Choroid plexus epithelial cell (primary cell): ENCODE results near the gene PTPN12.

ENCODE experiments used
- DNase-seq: peaks from one replicate; pipeline ENCODE4 v3.0.0-alpha.2; 2010; ENCODE audit warnings: low read depth
- H3K4me3 ChIP-seq: 2 replicates; pipeline ENCODE4 v1.5.1; 2011; ENCODE audit warnings: low read depth, mild to moderate bottlenecking, control low read depth, low read length, moderate library complexity
- TF ChIP-seq, protein P1 (sequence below): conservative IDR thresholded peaks from 2 replicates; pipeline ENCODE4 v1.5.1; 2011; ENCODE audit warnings: low read depth, mild to moderate bottlenecking, control low read depth, inconsistent platforms, low read length, moderate library complexity

Gene PTPN12

DNA sequence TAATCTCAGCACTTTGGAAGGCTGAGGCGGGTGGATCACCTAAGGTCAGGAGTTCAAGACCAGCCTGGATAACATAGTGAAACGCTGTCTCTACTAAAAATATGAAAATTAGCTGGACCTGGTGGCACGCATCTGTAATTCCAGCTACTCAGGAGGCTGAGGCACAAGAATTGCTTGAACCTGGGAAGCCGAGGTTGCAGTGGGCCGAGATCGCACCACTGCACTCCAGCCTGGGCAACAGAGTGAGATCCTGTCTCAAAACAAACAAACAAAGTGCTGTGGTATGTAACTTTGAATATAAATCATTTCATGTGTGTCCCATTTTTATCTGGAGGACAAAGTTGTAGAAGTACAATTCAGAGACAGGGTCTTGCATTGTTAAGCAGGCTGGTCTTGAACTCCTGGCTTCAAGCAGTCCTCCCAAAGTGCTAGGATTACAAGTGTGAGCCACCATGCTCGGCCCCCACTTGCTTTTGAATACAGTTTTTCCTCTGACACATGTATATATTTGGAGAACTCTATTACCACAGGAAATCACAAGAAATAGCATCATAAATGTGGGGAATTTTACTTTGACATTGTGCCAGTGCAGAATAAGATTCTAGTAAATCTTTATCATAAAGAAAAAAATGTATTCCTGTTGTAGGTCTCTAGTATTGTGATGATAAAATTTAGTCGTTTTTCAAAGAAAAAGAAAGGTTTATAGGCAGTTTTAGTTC lies 32.6 kb downstream of the PTPN12 start:
- H3K4me3 ChIP-seq, result no peak overlapping the region
- DNase-seq, result peak; percentile 49
- TF ChIP-seq, protein P1, sequence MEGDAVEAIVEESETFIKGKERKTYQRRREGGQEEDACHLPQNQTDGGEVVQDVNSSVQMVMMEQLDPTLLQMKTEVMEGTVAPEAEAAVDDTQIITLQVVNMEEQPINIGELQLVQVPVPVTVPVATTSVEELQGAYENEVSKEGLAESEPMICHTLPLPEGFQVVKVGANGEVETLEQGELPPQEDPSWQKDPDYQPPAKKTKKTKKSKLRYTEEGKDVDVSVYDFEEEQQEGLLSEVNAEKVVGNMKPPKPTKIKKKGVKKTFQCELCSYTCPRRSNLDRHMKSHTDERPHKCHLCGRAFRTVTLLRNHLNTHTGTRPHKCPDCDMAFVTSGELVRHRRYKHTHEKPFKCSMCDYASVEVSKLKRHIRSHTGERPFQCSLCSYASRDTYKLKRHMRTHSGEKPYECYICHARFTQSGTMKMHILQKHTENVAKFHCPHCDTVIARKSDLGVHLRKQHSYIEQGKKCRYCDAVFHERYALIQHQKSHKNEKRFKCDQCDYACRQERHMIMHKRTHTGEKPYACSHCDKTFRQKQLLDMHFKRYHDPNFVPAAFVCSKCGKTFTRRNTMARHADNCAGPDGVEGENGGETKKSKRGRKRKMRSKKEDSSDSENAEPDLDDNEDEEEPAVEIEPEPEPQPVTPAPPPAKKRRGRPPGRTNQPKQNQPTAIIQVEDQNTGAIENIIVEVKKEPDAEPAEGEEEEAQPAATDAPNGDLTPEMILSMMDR, result no peak

DNA sequence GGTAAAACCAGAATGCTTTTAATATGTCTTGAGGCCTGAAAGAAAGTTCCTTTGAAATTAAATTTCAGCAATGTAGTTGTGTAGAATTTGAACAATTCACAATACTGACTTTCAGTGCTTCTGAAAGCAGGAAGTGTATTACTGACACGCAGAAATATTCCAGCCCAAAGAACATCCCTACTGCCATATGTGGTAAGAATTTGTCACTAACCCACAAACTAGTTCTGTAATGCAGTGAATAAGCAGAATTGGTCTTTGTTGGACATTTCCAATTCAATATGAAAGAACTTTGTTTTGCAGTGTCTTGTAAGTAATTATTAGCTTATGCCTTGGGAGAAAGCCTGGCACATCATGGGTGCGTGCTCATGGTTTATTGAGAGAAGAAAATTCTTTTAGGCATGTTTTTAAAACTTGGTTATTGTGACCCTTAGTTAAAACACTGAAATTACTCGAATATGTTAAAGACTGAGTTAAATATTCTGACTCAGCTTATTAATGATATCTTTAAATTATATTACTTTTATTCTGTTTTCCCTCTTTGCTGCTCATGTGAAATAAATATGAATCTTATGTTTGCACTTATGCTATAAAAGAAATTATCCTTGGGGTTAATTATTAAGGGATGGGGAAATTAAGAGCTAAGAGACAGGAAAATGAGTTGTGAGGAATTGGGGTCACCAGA lies 33.4 kb downstream of the PTPN12 start:
- no peak overlapping the region for H3K4me3 ChIP-seq
- peak; percentile 82 for DNase-seq
- TF ChIP-seq, protein P1, result no peak

DNA sequence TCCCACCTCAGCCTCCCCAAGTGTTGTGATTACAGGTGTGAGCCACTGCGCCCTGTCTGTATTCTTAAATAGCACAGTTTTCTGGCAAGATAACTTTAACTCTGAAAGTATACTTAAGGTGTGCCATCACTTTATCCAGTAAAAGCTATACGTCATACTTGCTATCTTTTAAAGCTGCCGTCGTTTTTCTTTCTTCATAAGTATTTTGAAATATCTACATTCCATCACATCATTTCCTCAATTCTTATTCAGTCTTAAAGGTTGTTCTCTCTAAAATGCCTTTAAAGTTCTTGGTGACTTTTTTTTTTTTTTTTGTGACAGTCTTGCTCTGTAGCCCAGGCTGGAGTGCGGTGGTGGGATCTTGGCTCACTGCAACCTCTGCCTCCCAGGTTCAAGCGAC lies 34.7 kb downstream of the PTPN12 start:
- TF ChIP-seq, protein P1, result no peak
- no peak for DNase-seq
- H3K4me3 ChIP-seq, result no peak overlapping the region

DNA sequence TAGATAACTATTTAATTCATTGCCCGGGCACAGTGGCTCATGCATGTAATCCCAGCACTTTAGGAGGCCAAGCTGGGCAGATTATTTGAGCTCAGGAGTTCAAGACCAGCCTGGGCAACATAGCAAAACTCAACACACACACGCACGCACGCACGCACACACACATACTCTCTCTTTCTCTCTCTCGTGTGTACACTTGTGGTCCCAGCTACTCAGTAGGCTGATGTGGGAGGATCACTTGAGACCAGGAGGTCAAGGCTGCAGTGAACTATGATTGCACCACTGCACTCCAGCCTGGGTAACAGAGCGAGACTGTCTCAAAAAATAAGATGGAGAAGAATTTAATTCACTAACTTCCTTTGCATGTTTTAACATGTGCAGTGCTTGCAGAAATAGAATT lies 38.1 kb downstream of the PTPN12 start:
- TF ChIP-seq, protein P1, result no peak
- DNase-seq, result peak; percentile 27
- H3K4me3 ChIP-seq, result no peak overlapping the region

DNA sequence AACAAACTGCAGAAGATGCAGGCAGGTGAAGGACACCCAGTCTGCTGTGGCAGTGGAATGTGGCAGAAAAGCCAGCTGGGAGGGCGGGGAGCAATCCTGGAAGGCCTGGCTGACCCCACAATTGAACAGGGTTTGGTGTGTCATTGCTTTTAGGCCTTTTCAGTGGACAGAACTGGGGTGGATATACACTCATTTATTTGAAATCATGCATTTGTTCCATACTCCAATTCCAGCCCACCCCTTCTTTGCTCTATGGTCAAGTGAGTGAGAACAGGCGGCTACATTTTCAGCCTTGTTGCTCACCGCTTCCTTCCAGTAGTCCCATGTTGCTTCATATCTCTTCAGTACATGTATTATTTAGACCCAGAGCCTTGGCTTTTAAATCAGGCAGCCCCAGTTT lies 39.8 kb downstream of the PTPN12 start:
- no peak for DNase-seq
- TF ChIP-seq, protein P1, result no peak
- no peak overlapping the region for H3K4me3 ChIP-seq

DNA sequence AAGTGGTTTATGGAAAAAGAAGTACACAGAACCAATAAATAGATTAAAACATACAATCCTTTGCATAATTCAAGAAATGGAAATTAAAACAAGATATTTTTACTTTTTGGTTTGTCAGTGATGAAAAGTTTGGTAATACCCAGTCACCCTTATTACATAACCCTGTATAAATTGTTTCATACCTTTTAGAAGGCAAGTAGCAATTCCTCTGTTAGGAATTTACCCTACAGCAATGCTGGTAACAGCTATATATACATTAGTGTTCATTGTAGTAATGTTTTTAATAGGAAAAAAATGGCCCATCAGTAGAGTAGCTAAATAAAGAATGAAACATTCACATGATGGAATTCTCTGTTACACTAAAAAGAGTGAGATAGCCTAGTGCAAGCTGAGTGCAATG lies 42.7 kb downstream of the PTPN12 start:
- no peak overlapping the region for H3K4me3 ChIP-seq
- TF ChIP-seq, protein P1, result no peak
- DNase-seq, result no peak
